ENCODE results near the gene STYK1. TPM values are rescaled to one million over a fixed set of nuclear protein-coding genes. Genes with fewer than 3 reads are reported as not detected.

Gene STYK1
- polyA plus RNA-seq, 3 donors: not detected

- no peak overlapping the region for H3K4me2 ChIP-seq (replicated peaks; ENCODE audit: extremely low read depth, low read length, poor library complexity, severe bottlenecking)
- H4K20me1 ChIP-seq (ENCODE audit: insufficient read depth, low read length): peaks cover 80% of the 10 kb centered on the region
- Mint-ChIP-seq H3K27me3 (ENCODE audit: low read depth in 3 of 3) (peaks cover 0 to 1% (median 0%) of the 10 kb centered on the region in 3 donors), H3K4me1 (peaks cover 21% of the 10 kb centered on the region), H3K36me3 (peaks cover 52 to 69% of the 10 kb centered on the region in 2 donors), H3K27ac (no peak overlapping the region), H3K4me3 (no peak overlapping the region), H3K9me3 (no peaks in the 10 kb centered on the region)
- no peak overlapping the region for H3K4me3 ChIP-seq (replicated peaks in 1 of 3; ENCODE audit: low read depth in 2 of 3, low read length in 3 of 3)
- peaks cover 46% of the 10 kb centered on the region for H3K79me2 ChIP-seq (ENCODE audit: insufficient read depth, low read length)
- no peak for DNase-seq
- intact Hi-C loops (cut with micrococcal nuclease): no loop called here
- H3K27ac ChIP-seq (ENCODE audit: low read depth in 1 of 2, low read length in 2 of 2): no peak overlapping the region
- no peaks in the 10 kb centered on the region for H3K27me3 ChIP-seq (ENCODE audit: control insufficient read depth in 2 of 2, insufficient read depth in 2 of 2, low read length in 2 of 2)
- H3K36me3 ChIP-seq (replicated peaks in 1 of 2; ENCODE audit: control insufficient read depth in 1 of 2, insufficient read depth in 2 of 2, low read length in 2 of 2): peaks cover 50 to 66% of the 10 kb centered on the region in 2 donors
- no CpG with 5 or more reads among the region's 4 CpGs for WGBS (ENCODE audit: insufficient coverage)
- no peak overlapping the region for H2AFZ ChIP-seq (ENCODE audit: insufficient read depth, low read depth, low read length, poor library complexity, severe bottlenecking)
- H3K9me3 ChIP-seq (replicated peaks in 1 of 2; ENCODE audit: control insufficient read depth in 1 of 2, insufficient read depth in 1 of 2, low read length in 2 of 2): no peaks in the 10 kb centered on the region
- peaks cover 5 to 6% of the 10 kb centered on the region in 2 donors for H3K4me1 ChIP-seq (ENCODE audit: control insufficient read depth in 1 of 2, insufficient read depth in 2 of 2, low read length in 2 of 2)
- no peak for TF ChIP-seq CTCF (IDR thresholded peaks at IDR 0.05)
- no peak overlapping the region for H3K9ac ChIP-seq (ENCODE audit: insufficient read depth, low read length, poor library complexity, severe bottlenecking)
Observed at GRCh38 chr12:10716277-10716676, 42.4 kb upstream of the STYK1 start.

- Histone ChIP-seq H3K36me3 (replicated peaks in 1 of 2; ENCODE audit: control insufficient read depth in 1 of 2, insufficient read depth in 2 of 2, low read length in 2 of 2) (peaks cover 52 to 70% of the 10 kb centered on the region in 2 donors), H3K27ac (ENCODE audit: low read depth in 1 of 2, low read length in 2 of 2) (no peak overlapping the region), H3K9ac (ENCODE audit: insufficient read depth, low read length, poor library complexity, severe bottlenecking) (no peak overlapping the region), H3K4me3 (replicated peaks in 1 of 3; ENCODE audit: low read depth in 2 of 3, low read length in 3 of 3) (no peak overlapping the region), H3K4me1 (ENCODE audit: control insufficient read depth in 1 of 2, insufficient read depth in 2 of 2, low read length in 2 of 2) (no peaks in the 10 kb centered on the region), H3K4me2 (replicated peaks; ENCODE audit: extremely low read depth, low read length, poor library complexity, severe bottlenecking) (no peak overlapping the region), H3K9me3 (replicated peaks in 1 of 2; ENCODE audit: control insufficient read depth in 1 of 2, insufficient read depth in 1 of 2, low read length in 2 of 2) (no peaks in the 10 kb centered on the region), H3K79me2 (ENCODE audit: insufficient read depth, low read length) (peaks cover 38% of the 10 kb centered on the region), H3K27me3 (ENCODE audit: control insufficient read depth in 2 of 2, insufficient read depth in 2 of 2, low read length in 2 of 2) (no peaks in the 10 kb centered on the region), H4K20me1 (ENCODE audit: insufficient read depth, low read length) (peaks cover 73% of the 10 kb centered on the region), H2AFZ (ENCODE audit: insufficient read depth, low read depth, low read length, poor library complexity, severe bottlenecking) (no peak overlapping the region)
- intact Hi-C loops (cut with micrococcal nuclease): no loop called here
- Mint-ChIP-seq H3K27ac (no peak overlapping the region), H3K27me3 (ENCODE audit: low read depth in 3 of 3) (peaks cover 0 to 1% (median 0%) of the 10 kb centered on the region in 3 donors), H3K4me1 (peaks cover 15% of the 10 kb centered on the region), H3K4me3 (no peak overlapping the region), H3K36me3 (peaks cover 55 to 72% of the 10 kb centered on the region in 2 donors), H3K9me3 (no peaks in the 10 kb centered on the region)
- TF ChIP-seq CTCF (IDR thresholded peaks at IDR 0.05): no peak
- no CpG with 5 or more reads among the region's 6 CpGs for WGBS (ENCODE audit: insufficient coverage)
- no peak for DNase-seq
Observed at GRCh38 chr12:10715491-10715890, 41.6 kb upstream of the STYK1 start.

Data from CD14-positive monocyte (primary cell).